ENCODE measurements around the gene ITGA1. TPM values are rescaled to one million over a fixed set of nuclear protein-coding genes. Genes with fewer than 3 reads are reported as not detected.

ITGA1 gene
- total RNA-seq, 1 donor from 2014 or later, result 3.2 TPM

DNA sequence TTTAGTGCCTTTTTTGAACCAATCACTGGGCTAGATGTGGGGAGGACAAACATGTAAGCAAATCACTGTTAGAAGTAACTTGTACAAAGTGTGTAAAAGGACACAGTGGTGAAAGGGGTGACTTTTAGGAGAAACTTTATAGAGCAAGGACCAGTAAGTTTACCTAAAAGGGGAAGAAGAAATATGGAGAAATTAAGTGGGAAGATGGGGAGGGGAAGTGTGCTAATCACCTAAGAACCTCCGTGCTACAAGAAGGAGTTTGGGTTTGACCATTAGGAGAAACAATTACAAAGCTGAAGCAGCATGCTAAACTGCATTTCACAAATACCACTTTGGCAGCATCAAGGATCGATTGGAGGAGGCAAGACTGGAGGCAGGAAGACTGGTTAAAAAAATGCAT, 17.3 kb downstream of the ITGA1 start:
- no peak for TF ChIP-seq CTCF (conservative IDR thresholded peaks at IDR 0.05; ENCODE audit: low read depth, low read length)
- no peak for DNase-seq (ENCODE audit: low read depth)
- no peak overlapping the region for H3K4me3 ChIP-seq (ENCODE audit: low read depth, low read length)

DNA sequence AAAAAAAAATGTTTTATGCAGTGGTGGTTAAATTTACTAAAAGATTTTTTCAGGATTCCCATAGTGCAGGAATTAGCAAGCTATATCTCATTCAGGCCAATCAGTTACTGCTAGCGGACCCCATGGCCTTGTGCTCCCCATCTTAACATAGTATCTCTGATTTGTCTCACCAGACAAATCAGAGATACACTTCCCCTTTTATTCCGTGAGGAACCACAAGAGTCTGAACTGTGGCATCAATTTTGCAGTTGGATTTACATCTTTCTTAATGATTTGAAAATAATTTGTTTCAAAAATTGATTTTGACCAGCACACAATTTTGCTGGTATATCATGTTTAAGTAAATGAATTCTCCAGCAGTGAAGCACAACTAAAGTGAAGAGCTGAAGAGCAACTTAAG, 17.9 kb downstream of the ITGA1 start:
- H3K4me3 ChIP-seq (ENCODE audit: low read depth, low read length), result no peak overlapping the region
- no peak for TF ChIP-seq CTCF (conservative IDR thresholded peaks at IDR 0.05; ENCODE audit: low read depth, low read length)
- DNase-seq (ENCODE audit: low read depth), result no peak

DNA sequence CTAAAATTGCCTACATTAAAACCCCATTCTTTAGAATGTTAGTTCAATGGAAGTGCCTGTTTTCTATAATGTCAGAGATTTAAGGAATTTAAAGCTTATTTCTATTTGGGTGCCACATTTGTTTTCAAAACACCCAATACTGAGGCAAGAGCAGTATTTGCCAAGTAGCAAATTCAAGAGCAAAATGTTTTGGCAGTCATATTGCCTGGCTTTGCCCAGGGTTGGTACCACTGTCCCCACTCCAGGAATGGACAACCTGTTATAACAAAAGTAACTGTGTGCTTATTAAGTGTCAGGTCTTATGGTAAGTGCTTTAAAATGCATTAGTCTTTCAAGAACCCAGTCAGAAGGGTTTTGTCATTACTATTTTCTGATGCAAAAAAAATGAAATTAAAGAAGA, 19.3 kb downstream of the ITGA1 start:
- no peak for TF ChIP-seq CTCF (conservative IDR thresholded peaks at IDR 0.05; ENCODE audit: low read depth, low read length)
- no peak for DNase-seq (ENCODE audit: low read depth)
- H3K4me3 ChIP-seq (ENCODE audit: low read depth, low read length), result no peak overlapping the region

DNA sequence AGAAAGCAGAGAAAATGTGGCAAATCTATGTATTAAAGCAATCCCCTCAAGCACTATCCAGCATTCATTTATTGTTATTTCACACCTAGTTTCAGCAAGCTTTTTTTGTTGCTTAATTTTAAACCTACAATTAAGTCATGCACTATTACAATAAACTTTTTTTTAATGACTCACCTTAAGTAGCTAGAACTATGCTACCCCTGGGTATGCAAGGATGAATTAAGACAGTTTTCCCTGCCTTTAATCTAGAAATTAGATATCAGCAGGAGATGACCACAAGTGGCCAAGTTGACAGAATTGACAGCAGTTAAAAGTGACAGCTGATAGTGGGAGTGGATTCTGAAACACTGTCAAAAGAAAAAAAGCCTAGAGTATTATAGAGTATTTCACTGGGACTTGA, 20.0 kb downstream of the ITGA1 start:
- TF ChIP-seq CTCF (conservative IDR thresholded peaks at IDR 0.05; ENCODE audit: low read depth, low read length), result no peak
- no peak overlapping the region for H3K4me3 ChIP-seq (ENCODE audit: low read depth, low read length)
- no peak for DNase-seq (ENCODE audit: low read depth)

DNA sequence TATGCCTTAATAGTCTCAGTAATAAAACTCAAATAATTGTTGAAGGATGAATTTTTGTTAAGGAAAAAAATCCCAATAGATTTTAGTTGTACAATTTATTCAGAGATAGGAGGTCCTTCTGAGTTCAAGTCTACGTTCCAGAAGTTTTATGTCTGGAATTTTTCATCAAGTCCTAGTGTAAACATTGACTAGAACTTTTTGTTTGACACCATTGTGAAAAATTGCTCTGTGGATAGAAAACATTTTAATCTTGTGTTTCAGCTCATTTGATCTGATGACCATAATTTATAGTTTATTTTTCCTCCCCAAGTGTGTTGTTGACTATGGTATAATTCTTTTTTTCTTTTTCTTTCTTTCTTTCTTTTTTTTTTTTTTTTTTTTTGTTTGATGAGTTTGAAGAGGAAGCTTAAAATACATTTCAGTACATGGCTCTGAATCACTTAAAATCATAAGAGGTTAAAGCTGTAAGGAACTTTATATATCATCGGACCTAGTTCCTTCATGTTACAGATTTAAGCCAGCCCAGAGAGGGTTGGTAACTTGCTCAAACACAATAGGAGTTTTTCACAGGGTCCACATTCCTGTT, 20.7 kb downstream of the ITGA1 start:
- no peak for DNase-seq (ENCODE audit: low read depth)
- no peak overlapping the region for H3K4me3 ChIP-seq (ENCODE audit: low read depth, low read length)

DNA sequence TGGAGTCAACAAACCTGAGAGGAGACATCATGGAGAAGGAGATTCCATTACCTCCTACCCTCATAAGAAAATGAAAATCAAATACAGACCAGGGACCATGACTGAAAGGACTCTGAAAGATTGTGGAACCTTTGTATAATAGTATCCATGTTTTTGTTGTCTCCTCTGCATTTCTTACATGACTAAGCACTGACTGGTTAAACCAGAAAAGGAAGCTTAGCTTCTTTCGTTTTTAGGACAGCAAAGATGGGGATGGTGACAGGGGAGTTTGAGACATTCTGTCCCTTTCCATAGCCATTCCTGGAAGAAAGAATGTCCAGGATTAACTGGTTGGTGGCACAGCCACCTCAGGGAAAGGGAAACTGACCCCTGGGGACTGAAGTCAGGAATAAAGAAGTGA, 22.2 kb downstream of the ITGA1 start:
- no peak for DNase-seq (ENCODE audit: low read depth)
- H3K4me3 ChIP-seq (ENCODE audit: low read depth, low read length), result no peak overlapping the region
- TF ChIP-seq CTCF (conservative IDR thresholded peaks at IDR 0.05; ENCODE audit: low read depth, low read length), result no peak

More for the DNA sequence above, 20.7 kb downstream of the ITGA1 start:
- no peak for TF ChIP-seq CTCF (conservative IDR thresholded peaks at IDR 0.05; ENCODE audit: low read depth, low read length)

- no peak for TF ChIP-seq CTCF (conservative IDR thresholded peaks at IDR 0.05; ENCODE audit: low read depth, low read length)
- no peak for DNase-seq (ENCODE audit: low read depth)
- no peak overlapping the region for H3K4me3 ChIP-seq (ENCODE audit: low read depth, low read length)
Observed at GRCh38 chr5:52810426-52810825, 22.7 kb downstream of the ITGA1 start.

Measured in epithelial cell of proximal tubule (primary cell).